SK-N-SH treated with all-trans-retinoic acid at 6 μM for 48 hours (cell line): ENCODE measurements around the gene FAM47E.

Experiments
- BACH2 ChIP-seq: fragments of 250-450 bp; sonication (Bioruptor Pico); IDR thresholded peaks from 2 replicates; pipeline ENCODE4 v1.9.0; 2021; ENCODE audit warnings: mild to moderate bottlenecking, borderline replicate concordance
- CREB5 ChIP-seq: fragments of 250-450 bp; sonication (Bioruptor Pico); IDR thresholded peaks from 2 replicates; pipeline ENCODE4 v1.5.1; 2020; ENCODE audit warnings: low read depth, mild to moderate bottlenecking, moderate library complexity
- ISL1 ChIP-seq: fragments of 250-450 bp; sonication (Bioruptor Pico); IDR thresholded peaks from 2 replicates; pipeline ENCODE4 v2.1.2; 2022; ENCODE audit warnings: mild to moderate bottlenecking, moderate library complexity
- POU6F1 ChIP-seq: fragments of 250-450 bp; sonication (Bioruptor Pico); IDR thresholded peaks from 2 replicates; pipeline ENCODE4 v1.8.0; 2021; ENCODE audit warnings: low read depth, mild to moderate bottlenecking, moderate library complexity, borderline replicate concordance
- ZFP3 ChIP-seq: fragments of 250-450 bp; sonication (Bioruptor Pico); IDR thresholded peaks from 2 replicates; pipeline ENCODE4 v1.5.0; 2020; ENCODE audit warnings: mild to moderate bottlenecking, moderate library complexity
- ZFP30 ChIP-seq: fragments of 450-650 bp; formaldehyde crosslinking; IDR thresholded peaks from 2 replicates; pipeline ENCODE4 v1.5.0; 2022; ENCODE audit warnings: mild to moderate bottlenecking, moderate library complexity

- TF ChIP-seq ZFP30 (CRISPR knock-in tag) (no peak), ISL1 (CRISPR knock-in tag) (no peak), BACH2 (no peak), POU6F1 (CRISPR knock-in tag) (no peak), ZFP3 (CRISPR knock-in tag) (no peak), CREB5 (no peak)
Measured at GRCh38 chr4:76302826-76303438, 51.4 kb downstream of the FAM47E start.
